Pancreas (tissue), 10 donors: ENCODE measurements around the gene RTN4RL1. TPM values are rescaled to one million over a fixed set of nuclear protein-coding genes. Genes with fewer than 3 reads are reported as not detected.

Experiments
- ATAC-seq, 4 donors: fragments of 200-7000 bp; cut with Tn5 transposase; one replicate each; pipeline versions ENCODE4 v1.8.0 to v1.9.1; 2020; ENCODE audit warnings: mild to moderate bottlenecking in 4 of 4, moderate library complexity in 4 of 4
- DNase-seq, 6 donors: peaks; one replicate each; pipeline ENCODE4 v3.0.0-alpha.2; 2020
- FAIRE-seq: peaks from 2 replicates; lab custom pipeline; 2012; peaks lifted over from hg19 to GRCh38; lab: Jason Lieb, UNC
- H3K27ac ChIP-seq, 4 donors: fragments of 200-600 bp; sonication (generic); 1 replicate in 3 of 4; 2 replicates in 1 of 4; pipeline versions ENCODE4 v1.5.0 to v1.8.0; 2020
- H3K27me3 ChIP-seq, 4 donors: fragments of 200-600 bp; one replicate each; pipeline ENCODE4 v1.8.0; 2021
- H3K36me3 ChIP-seq, 3 donors: fragments of 200-600 bp; sonication (generic) in 1 of 3; one replicate each; pipeline versions ENCODE4 v1.5.0 to v1.8.0; 2020 to 2021
- H3K4me1 ChIP-seq, 3 donors: fragments of 200-600 bp; one replicate each; pipeline ENCODE4 v1.8.0; 2021
- H3K4me3 ChIP-seq, 4 donors: fragments of 200-600 bp; sonication (generic) in 2 of 4; one replicate each; pipeline versions ENCODE4 v1.5.0 to v1.8.0; 2020 to 2021
- H3K9me3 ChIP-seq, 4 donors: fragments of 200-600 bp; one replicate each; pipeline ENCODE4 v1.8.0; 2021
- CTCF ChIP-seq, 4 donors: fragments of 200-600 bp; sonication (generic) in 3 of 4; IDR thresholded peaks; one replicate each; pipeline versions ENCODE4 v1.5.0 to v1.8.0; 2021; ENCODE audit warnings: antibody characterized with exemption in 4 of 4
- WGBS, 2 donors: extraction: QIAGEN DNeasy Blood & Tissue Kit; methylation state at CpG; one replicate each; pipeline ENCODE4 v1.1.7; 2013; 5-methylcytosine and 5-hydroxymethylcytosine counted together
- intact Hi-C, 3 donors: fragments of 100-400 bp; cut with DNase I; formaldehyde crosslinking; loops; one replicate each; pipeline versions ENCODE4 v1.11.1 to v1.14.2; 2022
- polyA plus RNA-seq, 2 donors: library from polyadenylated mRNA; stranded (reverse); fragments of 200-250 nt; gene quantifications; one replicate each; pipeline ENCODE4 v1.2.3, GENCODE V29; 2013
- total RNA-seq, 6 donors: library from RNA; stranded (reverse); fragmentation: NEBNext Ultra II Directional in 4 of 6; extraction: Animal tissue kit (Norgen Biotek cat#: 25700) in 4 of 6; gene quantifications; one replicate each; pipeline versions ENCODE4 v1.2.1 to v1.2.4, GENCODE V29; 2021 to 2023
- donor health status: healthy with polysubstance abuse.
- donor health status: DM: no; HTN: no; CAD: no; lungs with moderate emphysema.
- donor health status: DM: no; HTN: no; CAD: no.
- donor health status: control.
- donor health status: control.
- donor health status: Bipolar disorder and iron deficiency.
- donor health status: DM: yes; HTN: yes; CAD: no.
- donor health status: DM: no; HTN: no; CAD: no.
- donor health status: DM: no; HTN: no; CAD: no.
- donor health status: DM: yes; HTN: yes; CAD: no.

Gene RTN4RL1
- total and polyA plus RNA-seq, 8 donors: 0.93 to 3.6 (median 2.1) TPM

- ATAC-seq (no peak), FAIRE-seq (no peak), DNase-seq (no peak)
- TF ChIP-seq CTCF (IDR thresholded peaks at IDR 0.05): no peak
- Histone ChIP-seq H3K9me3 (no peaks in the 10 kb centered on the region), H3K4me1 (peaks cover 5 to 19% (median 6%) of the 10 kb centered on the region in 3 donors), H3K27ac (no peak overlapping the region), H3K4me3 (no peak overlapping the region), H3K27me3 (no peaks in the 10 kb centered on the region), H3K36me3 (no peaks in the 10 kb centered on the region)
- intact Hi-C loops: loop anchor here in 2 of 3 donors (5.0 kb wide), 2 partner anchors 116 to 121 kb away; no protein-coding TSS in a partner anchor
- 86 to 91% methylated on average over 5 of the region's 5 CpGs for WGBS, 2 donors
Measured at GRCh38 chr17:2028234-2028614, 3.1 kb upstream of the RTN4RL1 start.

- DNase-seq (no peak), FAIRE-seq (no peak), ATAC-seq (no peak)
- WGBS, 2 donors: 53 to 65% methylated on average over 11 of the region's 11 CpGs
- H3K36me3 ChIP-seq: no peaks in the 10 kb centered on the region
- intact Hi-C loops: loop anchor here in 2 of 3 donors (5.0 kb wide), 2 partner anchors 115 to 120 kb away; no protein-coding TSS in a partner anchor
- H3K4me1 ChIP-seq: peaks cover 5 to 19% (median 6%) of the 10 kb centered on the region in 3 donors
- TF ChIP-seq CTCF (IDR thresholded peaks at IDR 0.05): no peak
- H3K27me3 ChIP-seq: no peaks in the 10 kb centered on the region
- no peak overlapping the region for H3K4me3 ChIP-seq
- no peak overlapping the region for H3K27ac ChIP-seq
- no peaks in the 10 kb centered on the region for H3K9me3 ChIP-seq
Measured at GRCh38 chr17:2027528-2028233, 2.5 kb upstream of the RTN4RL1 start.

- Histone ChIP-seq H3K27me3 (no peaks in the 10 kb centered on the region), H3K27ac (peak overlapping the region in 3 of 4 donors; percentile 34 to 52 (median 50)), H3K4me1 (peaks cover under 1 to 9% (median 2%) of the 10 kb centered on the region in 3 donors), H3K9me3 (no peaks in the 10 kb centered on the region), H3K36me3 (no peaks in the 10 kb centered on the region), H3K4me3 (peak overlapping the region; percentile 33 to 61 (median 42))
- intact Hi-C loops: loop anchor here in 2 of 3 donors (5.0 kb wide), 2 partner anchors 113 to 118 kb away; no protein-coding TSS in a partner anchor
- peak; percentile 13 to 65 (median 64) for TF ChIP-seq CTCF (IDR thresholded peaks at IDR 0.05)
- no peak for FAIRE-seq
- WGBS, 2 donors: 1 to 2% methylated on average over 46 to 55 of the region's 55 CpGs
- peak; percentile 57 to 71 (median 67) for ATAC-seq
- peak; percentile 72 to 90 (median 79) for DNase-seq
Measured at GRCh38 chr17:2025622-2026309, 632 bp upstream of the RTN4RL1 start.

GRCh38 chr17:2024572-2025219 lies 438 bp downstream of the RTN4RL1 start:
- intact Hi-C loops: loop anchor here in 2 of 3 donors (5.0 kb wide), 2 partner anchors 112 to 117 kb away; no protein-coding TSS in a partner anchor
- peak in 2 of 4 donors; percentile 0 to 4 for ATAC-seq
- Histone ChIP-seq H3K4me3 (peak overlapping the region; percentile 33 to 61 (median 42)), H3K27ac (peak overlapping the region in 1 of 4 donors; percentile 18), H3K4me1 (peaks cover 0 to 9% (median 0%) of the 10 kb centered on the region in 3 donors), H3K9me3 (no peaks in the 10 kb centered on the region), H3K27me3 (no peaks in the 10 kb centered on the region), H3K36me3 (no peaks in the 10 kb centered on the region)
- no peak for DNase-seq
- 1 to 2% methylated on average over 68 to 73 of the region's 73 CpGs for WGBS, 2 donors
- no peak for TF ChIP-seq CTCF (IDR thresholded peaks at IDR 0.05)
- no peak for FAIRE-seq
